Right forelimb (tissue), 1 donor: ENCODE measurements around the gene TTF2.

ENCODE experiments used
- DNase-seq: peaks from one replicate; pipeline ENCODE4 v3.0.0-alpha.2; 2018

Gene TTF2

GRCh38 chr1:117059678-117060440 is at the start of gene TTF2:
TSS of gene TTF2 (plus strand) at chr1:117060326. CDS start at chr1:117060347, 21 bp downstream.
- DNase-seq, result peak; percentile 92

DNA sequence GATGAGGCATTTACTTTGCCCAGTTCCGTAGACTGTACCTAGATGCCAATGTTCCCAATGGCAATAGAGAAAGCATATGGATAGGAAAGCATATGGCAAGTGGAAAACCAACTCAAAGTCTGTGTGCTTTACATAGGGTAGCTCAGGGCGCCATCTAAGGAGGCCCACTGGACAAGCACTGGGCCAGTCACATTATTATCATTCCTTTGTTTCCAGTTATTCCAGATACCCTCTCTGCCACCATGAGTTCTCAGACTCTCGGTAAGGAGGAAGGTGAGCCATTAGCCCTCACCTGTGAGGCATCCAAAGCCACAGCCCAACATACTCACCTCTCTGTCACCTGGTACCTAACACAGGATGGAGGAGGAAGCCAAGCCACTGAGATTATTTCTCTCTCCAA is 48.8 kb upstream of the TTF2 start:
- no peak for DNase-seq

DNA sequence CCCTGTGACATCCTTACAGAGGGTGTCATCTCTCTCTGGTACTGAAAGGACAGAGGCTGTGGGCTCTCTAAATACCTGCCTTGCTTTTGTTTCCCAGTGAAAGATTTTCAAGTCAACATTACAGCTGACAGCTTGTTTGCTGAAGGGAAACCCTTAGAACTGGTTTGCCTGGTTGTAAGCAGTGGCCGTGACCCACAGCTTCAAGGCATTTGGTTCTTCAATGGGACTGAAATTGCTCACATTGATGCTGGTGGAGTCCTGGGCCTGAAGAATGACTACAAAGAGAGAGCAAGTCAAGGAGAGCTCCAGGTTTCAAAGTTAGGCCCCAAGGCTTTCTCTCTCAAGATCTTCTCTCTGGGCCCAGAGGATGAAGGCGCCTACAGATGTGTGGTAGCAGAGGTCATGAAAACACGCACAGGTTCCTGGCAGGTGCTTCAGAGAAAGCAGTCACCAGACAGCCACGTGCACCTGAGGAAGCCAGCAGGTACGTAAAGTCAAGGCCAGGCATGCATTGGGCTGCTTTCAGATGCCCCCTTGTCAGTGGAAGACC is 46.7 kb upstream of the TTF2 start:
- no peak for DNase-seq

GRCh38 chr1:117014209-117014608 is 45.9 kb upstream of the TTF2 start:
- DNase-seq, result no peak

DNA sequence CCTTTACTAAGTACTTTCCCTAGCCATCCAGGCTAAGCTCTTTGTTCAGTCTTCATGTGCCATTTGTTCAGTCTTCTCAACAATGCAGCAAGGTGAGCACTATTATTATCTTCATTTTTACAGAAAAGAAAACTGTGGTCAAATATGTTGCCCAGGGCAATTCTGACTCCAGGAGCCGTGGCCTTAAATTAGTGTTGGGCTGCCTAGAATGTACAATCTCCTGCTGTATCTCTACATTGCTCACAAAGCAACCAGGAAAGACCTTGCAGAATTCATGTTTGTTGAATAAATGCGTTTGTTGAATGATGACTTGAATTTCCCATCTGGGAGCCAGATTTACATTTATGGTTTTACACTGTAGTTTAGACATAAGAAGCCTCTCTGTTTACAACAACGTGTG is 44.4 kb upstream of the TTF2 start:
- DNase-seq, result no peak

- no peak for DNase-seq
Measured at GRCh38 chr1:117017062-117017461, 43.1 kb upstream of the TTF2 start.

DNA sequence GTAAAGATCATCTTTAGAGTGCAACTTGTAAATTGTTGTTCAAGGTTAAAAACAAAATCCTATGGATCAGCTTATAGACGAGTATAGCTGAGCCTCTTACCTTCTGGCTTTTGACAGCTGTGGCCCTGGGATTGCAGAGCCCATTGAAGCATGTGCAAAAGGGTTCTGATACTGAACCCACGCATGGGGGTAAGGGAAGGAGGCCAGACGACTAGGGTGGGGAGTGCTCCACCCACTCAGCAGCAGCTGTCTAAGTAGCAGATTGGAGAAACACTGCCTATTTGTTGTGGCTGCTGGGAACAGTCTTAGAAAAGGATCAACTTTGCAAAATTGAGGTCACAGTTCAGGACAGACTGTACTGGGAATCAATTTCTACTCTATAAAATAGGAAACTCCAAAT is 42.5 kb upstream of the TTF2 start:
- DNase-seq, result no peak

DNA sequence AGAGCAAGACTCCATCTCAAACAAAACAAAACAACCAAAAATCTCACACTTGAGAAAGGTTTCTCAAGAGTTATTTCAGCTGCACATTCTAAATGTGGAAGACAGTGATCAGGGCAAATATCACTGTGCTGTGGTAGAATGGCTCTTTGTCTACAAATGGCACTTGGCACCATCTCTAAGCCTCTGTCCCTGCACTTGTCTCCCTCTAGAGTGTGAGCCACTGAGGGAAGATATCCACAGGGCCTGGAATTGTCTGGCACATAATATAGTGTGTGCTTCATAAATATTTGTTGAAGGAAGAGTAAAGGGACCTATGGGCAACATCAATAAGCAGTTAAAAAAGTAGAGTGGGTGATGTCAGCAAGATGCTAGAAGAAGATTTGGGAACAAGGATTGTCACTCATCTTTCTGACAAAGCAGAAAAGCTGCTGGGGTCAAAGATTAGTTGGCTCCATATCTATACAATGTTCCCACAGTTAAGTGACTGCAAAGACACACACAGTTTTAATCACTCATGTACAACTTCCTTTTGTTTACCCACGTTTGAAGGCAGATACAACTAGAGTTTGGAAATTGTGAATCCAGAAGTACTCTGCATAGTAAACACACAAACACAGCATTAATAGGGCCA is 39.5 kb upstream of the TTF2 start:
- DNase-seq, result no peak

- no peak for DNase-seq
Measured at GRCh38 chr1:117022114-117022513, 38.0 kb upstream of the TTF2 start.

GRCh38 chr1:117025568-117025967 is 34.6 kb upstream of the TTF2 start:
- DNase-seq, result no peak

GRCh38 chr1:117026361-117026760 is 33.8 kb upstream of the TTF2 start:
- no peak for DNase-seq

DNA sequence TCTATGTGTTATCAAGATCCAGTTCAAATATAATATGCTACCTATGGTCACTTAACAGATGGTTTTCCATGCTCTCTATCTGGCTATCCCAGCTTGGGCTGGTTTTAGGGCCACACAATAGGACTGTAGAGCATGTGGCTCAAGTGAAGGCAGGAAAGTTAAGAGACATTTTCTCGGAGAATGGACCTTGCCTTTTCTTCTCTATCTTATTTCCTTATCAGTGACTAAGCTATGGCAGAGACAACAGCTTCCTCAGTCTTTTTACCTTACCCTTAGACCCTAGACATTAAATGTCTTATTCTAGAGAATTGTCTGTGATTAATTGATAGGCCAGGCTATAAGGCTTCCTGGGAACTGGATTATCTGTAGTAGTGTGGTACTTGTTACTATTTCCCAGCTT is 30.4 kb upstream of the TTF2 start:
- no peak for DNase-seq

DNA sequence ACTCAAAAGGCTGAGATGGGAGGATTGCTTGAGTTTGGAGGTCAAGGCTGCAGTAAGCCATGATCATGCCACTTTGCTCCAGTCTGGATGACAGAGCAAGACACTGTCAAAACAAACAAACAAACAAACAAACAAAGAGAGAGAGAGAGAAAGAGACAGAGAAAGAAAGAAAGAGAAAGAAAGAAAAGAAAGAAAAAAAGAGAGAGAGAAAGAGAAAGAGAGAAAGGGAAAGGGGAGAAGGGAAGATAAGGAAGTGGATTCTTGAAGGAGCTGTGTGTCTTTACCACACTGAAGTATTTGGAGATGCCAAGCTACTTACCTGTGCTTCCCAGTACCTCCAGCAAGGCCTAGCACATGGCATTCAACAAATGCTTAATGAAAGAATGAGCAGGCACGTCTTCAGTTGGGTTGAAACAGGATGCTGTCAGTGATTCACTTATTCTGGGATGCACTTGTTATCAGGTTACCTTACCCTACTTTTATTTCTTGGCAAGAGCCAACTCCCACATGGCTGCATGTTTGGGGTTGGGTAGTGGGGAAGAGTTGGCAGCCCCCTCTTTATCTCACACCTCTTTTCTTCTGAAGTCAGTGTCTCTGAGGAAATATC is 29.8 kb upstream of the TTF2 start:
- no peak for DNase-seq

- DNase-seq, result no peak
Measured at GRCh38 chr1:117032266-117032665, 27.9 kb upstream of the TTF2 start.

DNA sequence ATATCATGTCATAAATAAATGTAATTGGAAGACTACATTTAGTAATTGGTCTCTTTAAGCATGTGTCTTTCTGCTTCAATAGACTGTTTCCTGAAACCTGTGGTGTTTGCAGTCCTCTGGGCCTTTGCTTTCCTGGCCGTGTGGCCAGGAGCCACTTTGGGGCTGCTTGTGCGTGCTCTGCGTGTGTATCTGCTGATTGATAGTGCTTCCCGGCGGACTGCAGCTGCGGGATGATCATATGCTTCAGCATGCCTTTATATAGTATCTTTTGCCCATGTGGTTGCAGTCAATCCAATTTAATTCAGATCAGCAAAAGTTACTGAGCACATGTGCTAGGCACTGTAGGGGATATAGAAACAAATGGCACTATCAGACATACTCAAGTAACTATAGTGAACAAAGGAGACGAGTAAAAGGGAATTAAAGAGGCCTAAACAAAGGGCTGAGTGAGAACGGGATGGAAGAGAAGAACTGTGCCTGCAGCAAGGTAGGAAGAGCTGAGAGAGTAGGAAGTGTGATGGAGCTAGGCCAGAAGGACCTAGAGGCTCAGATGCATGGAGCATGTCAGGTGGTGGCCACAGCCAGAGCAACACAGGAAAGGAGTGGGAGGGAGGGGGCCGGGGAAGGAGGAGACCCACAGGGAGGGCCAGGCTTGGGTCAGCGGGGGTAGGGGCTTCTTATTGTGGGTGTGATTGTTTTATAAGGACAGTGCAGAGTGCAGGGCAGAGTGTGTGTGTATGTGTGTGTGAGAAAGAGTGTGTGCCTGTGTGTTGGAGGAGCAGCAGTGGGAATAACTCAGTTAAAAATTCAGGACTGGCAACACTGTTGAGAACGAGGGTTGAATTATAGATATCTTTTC is 27.2 kb upstream of the TTF2 start:
- DNase-seq, result no peak

DNA sequence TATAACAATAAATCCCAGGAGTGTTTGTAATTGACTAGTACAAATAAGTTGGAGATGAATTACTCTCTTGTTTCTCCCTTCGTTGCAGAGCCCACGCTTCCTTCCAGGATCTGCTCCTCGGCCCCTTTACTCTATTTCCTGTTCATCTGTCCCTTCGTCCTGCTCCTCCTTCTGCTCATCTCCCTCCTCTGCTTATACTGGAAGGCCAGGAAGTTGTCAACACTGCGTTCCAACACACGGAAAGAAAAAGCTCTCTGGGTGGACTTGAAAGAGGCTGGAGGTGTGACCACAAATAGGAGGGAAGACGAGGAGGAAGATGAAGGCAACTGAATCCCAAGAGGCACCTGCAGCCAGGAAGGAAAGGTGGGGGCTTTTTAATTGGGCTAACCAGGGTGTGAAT is 26.4 kb upstream of the TTF2 start:
- no peak for DNase-seq

GRCh38 chr1:117034791-117035290 is 25.3 kb upstream of the TTF2 start:
- DNase-seq, result no peak

DNA sequence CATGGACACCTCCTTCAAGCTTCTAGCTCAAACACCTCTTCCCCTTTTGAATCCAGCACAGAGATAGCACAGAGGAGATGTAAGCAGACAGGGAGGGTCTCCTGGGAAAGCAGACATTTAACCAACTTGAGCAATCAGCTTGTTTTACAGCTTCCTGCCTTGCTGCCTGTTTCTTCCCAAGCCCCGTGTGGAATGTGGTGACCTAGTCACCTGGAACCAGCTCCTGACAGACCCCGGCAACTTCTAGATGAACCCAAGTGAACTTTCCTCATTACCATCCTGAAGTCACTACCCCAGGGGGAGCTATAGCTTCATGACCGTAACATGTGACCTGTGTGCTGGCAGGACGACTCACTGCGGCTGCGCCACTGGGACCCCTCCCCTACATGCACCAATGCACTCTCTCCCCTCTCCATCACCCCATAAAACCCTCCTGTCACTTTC is 24.1 kb upstream of the TTF2 start:
- no peak for DNase-seq

- no peak for DNase-seq
Measured at GRCh38 chr1:117037802-117038201, 22.3 kb upstream of the TTF2 start.

DNA sequence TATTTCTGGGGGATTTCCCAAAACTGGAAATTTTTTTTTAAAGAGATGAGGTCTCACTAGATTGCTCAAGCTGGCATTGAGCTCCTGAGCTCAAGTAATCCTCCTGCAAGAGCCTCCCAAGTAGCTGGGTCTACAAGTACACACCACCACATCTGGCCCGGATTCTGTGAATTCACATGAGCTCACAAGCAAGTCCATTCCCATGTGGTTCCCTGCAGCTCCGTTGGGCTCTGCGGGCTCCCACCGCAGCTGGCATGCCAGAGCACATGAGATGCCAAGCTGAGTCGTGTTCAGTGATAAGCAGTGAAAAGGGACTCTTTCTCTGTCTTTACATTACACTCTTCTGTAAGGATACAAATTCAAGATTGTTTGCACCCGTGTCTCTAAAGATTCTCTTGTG is 21.9 kb upstream of the TTF2 start:
- no peak for DNase-seq

GRCh38 chr1:117044217-117044616 is 15.9 kb upstream of the TTF2 start:
- no peak for DNase-seq

GRCh38 chr1:117045644-117046043 is 14.5 kb upstream of the TTF2 start:
- no peak for DNase-seq

DNA sequence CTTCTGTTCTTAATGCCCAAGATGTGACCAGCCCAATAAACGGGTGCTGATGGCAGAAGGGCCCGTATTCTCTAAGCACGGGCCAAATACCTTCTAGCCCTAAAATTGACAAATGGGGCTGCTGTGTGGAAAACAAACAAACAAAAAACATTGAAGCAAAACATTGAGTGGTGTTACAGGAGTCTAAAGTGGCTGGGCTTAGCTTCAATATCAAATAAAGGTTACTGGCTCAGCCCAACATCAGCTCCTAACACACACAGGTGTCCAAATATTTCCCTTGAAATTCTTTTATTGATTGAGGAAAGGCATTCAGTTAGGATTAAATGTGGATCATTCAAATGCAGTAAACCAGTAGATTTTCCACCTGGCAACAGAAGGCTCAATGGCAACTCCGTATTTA is 13.3 kb upstream of the TTF2 start:
- DNase-seq, result no peak
